Measurements from ENCODE around the gene CCPG1. TPM values are rescaled to one million over a fixed set of nuclear protein-coding genes. Genes with fewer than 3 reads are reported as not detected.
"Not testable (repeated sequence)": the region's sequence is repeated elsewhere in the genome, so short reads cannot be mapped to it uniquely, and the experiment has no call there.

The CCPG1 gene
- total and polyA plus RNA-seq, 7 experiments from 2014 or later: 17.9 to 40.9 (median 28.4) TPM

- peaks cover 14 to 20% of the 10 kb centered on the region in 2 donors for H3K4me1 ChIP-seq (ENCODE audit: control insufficient read depth in 2 of 2, insufficient read depth in 2 of 2, low read length in 2 of 2)
- no peaks in the 10 kb centered on the region for H3K9me3 ChIP-seq (ENCODE audit: control insufficient read depth in 2 of 3, low read length in 3 of 3)
- ChIA-PET POLR2A (interaction anchor here (0.9 to 2.0 kb wide), 6 partner anchors 11 to 211 kb away, joined by 3 to 18 read pairs (median 4); partner anchors contain the start of genes PIGB, PIGBOS1 and RSL24D1), CTCF (interaction anchor here (0.5 to 4.3 kb wide), 3 partner anchors 27 to 89 kb away, joined by 3 to 18 read pairs (median 5); no protein-coding TSS in a partner anchor)
- intact Hi-C loops (cut with micrococcal nuclease): loop anchor here (1.0 to 5.0 kb wide), 12 partner anchors 28 to 839 kb away; partner anchors contain the start of genes PIGB (in 2 of the 2), PIGBOS1 (in 2 of the 2), RAB27A (in 1 of the 2) and RFX7 (in 1 of the 2)
- Mint-ChIP-seq H3K4me3 (peak overlapping the region; percentile 88 to 97 (median 94)), H3K27ac (peak overlapping the region; percentile 82 to 97 (median 89)), H3K27me3 (peaks cover 0 to 2% (median 0%) of the 10 kb centered on the region in 5 donors), H3K36me3 (no peaks in the 10 kb centered on the region), H3K9me3 (no peaks in the 10 kb centered on the region), H3K4me1 (peaks cover 24 to 58% (median 43%) of the 10 kb centered on the region in 7 donors)
- H3K36me3 ChIP-seq (ENCODE audit: control insufficient read depth in 2 of 3, insufficient read depth in 3 of 3, low read length in 3 of 3): peaks cover 0 to 4% (median 0%) of the 10 kb centered on the region in 3 experiments
- ATAC-seq (no peak), DNase-seq (peak in 1 of 9 donors; percentile 6)
- no peaks in the 10 kb centered on the region for H3K27me3 ChIP-seq (ENCODE audit: control insufficient read depth in 2 of 2, insufficient read depth in 2 of 2, low read length in 2 of 2)
- H3K27ac ChIP-seq (ENCODE audit: low read depth, low read length): peak overlapping the region; percentile 86
- H3K4me3 ChIP-seq (ENCODE audit: low read length): peak overlapping the region; percentile 70
These were observed 604 bp downstream of the CCPG1 start for GRCh38 chr15:55407498-55408011.

- ChIA-PET POLR2A (no interaction called here), CTCF (no interaction called here)
- Histone ChIP-seq H3K27ac (ENCODE audit: low read depth, low read length) (no peak overlapping the region), H3K4me3 (ENCODE audit: low read length) (no peak overlapping the region), H3K36me3 (ENCODE audit: control insufficient read depth in 2 of 3, insufficient read depth in 3 of 3, low read length in 3 of 3) (peaks cover 0 to 4% (median 0%) of the 10 kb centered on the region in 3 experiments), H3K27me3 (ENCODE audit: control insufficient read depth in 2 of 2, insufficient read depth in 2 of 2, low read length in 2 of 2) (no peaks in the 10 kb centered on the region), H3K9me3 (ENCODE audit: control insufficient read depth in 2 of 3, low read length in 3 of 3) (no peaks in the 10 kb centered on the region), H3K4me1 (ENCODE audit: control insufficient read depth in 2 of 2, insufficient read depth in 2 of 2, low read length in 2 of 2) (peaks cover 8 to 14% of the 10 kb centered on the region in 2 donors)
- peak overlapping the region in 3 of 10 donors; percentile 2 to 47 (median 29) for H3K4me3 Mint-ChIP-seq
- no peak for ATAC-seq
- H3K27ac Mint-ChIP-seq: peak overlapping the region in 2 of 9 donors; percentile 0 to 5
- H3K9me3 Mint-ChIP-seq: no peaks in the 10 kb centered on the region
- intact Hi-C loops (cut with micrococcal nuclease): loop anchor here in 1 of 2 donors (2.0 kb wide), 1 partner anchor 15 kb away; no protein-coding TSS in a partner anchor
- H3K27me3 Mint-ChIP-seq: peaks cover 0 to under 1% (median 0%) of the 10 kb centered on the region in 5 donors
- peaks cover 4 to 14% (median 12%) of the 10 kb centered on the region in 5 donors for H3K36me3 Mint-ChIP-seq
- no peak for DNase-seq
- peaks cover 44 to 73% (median 50%) of the 10 kb centered on the region in 7 donors for H3K4me1 Mint-ChIP-seq
These were observed 4.6 kb downstream of the CCPG1 start for GRCh38 chr15:55403531-55403930.

- no peaks in the 10 kb centered on the region for H3K27me3 Mint-ChIP-seq
- Histone ChIP-seq H3K36me3 (ENCODE audit: control insufficient read depth in 2 of 3, insufficient read depth in 3 of 3, low read length in 3 of 3) (peaks cover 0 to under 1% (median 0%) of the 10 kb centered on the region in 3 experiments), H3K27me3 (ENCODE audit: control insufficient read depth in 2 of 2, insufficient read depth in 2 of 2, low read length in 2 of 2) (no peaks in the 10 kb centered on the region), H3K4me3 (ENCODE audit: low read length) (no peak overlapping the region), H3K27ac (ENCODE audit: low read depth, low read length) (no peak overlapping the region), H3K4me1 (ENCODE audit: control insufficient read depth in 2 of 2, insufficient read depth in 2 of 2, low read length in 2 of 2) (peaks cover 8 to 14% of the 10 kb centered on the region in 2 donors), H3K9me3 (ENCODE audit: control insufficient read depth in 2 of 3, low read length in 3 of 3) (no peaks in the 10 kb centered on the region)
- peaks cover 4 to 22% (median 20%) of the 10 kb centered on the region in 5 donors for H3K36me3 Mint-ChIP-seq
- peaks cover 42 to 75% (median 50%) of the 10 kb centered on the region in 7 donors for H3K4me1 Mint-ChIP-seq
- POLR2A ChIA-PET: no interaction called here
- intact Hi-C loops (cut with micrococcal nuclease): loop anchor here in 1 of 2 donors (2.0 kb wide), 1 partner anchor 14 kb away; no protein-coding TSS in a partner anchor
- CTCF ChIA-PET: no interaction called here
- H3K4me3 Mint-ChIP-seq: peak overlapping the region in 2 of 10 donors; percentile 10 to 28
- no peak for DNase-seq
- H3K27ac Mint-ChIP-seq: peak overlapping the region in 1 of 9 donors; percentile 16
- ATAC-seq: no peak
- peaks cover 0 to 2% (median 0%) of the 10 kb centered on the region in 11 donors for H3K9me3 Mint-ChIP-seq
These were observed 5.5 kb downstream of the CCPG1 start for GRCh38 chr15:55402707-55403106.

DNA sequence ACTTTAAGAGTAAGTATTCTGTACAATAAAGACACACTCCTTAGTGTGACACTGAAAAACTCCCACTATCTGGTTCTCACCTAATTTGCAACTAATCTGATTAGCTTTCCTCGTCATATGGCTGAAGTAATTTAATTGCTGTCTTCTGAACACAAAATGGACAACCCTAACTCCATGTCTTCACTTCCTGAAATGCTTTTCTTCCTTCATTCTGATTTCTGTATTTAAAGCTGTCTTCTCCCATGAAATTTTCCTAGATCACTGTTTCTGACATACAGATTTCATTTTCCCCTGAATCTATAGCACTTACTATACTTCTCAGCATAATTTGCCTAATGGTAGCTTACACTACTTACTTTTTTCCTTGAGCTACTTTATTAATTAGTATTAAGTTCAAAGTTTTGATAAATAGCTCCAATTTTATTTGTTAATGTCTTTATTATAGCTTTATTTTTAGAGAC, 6.3 kb downstream of the CCPG1 start:
- CTCF ChIA-PET: no interaction called here
- H3K27ac Mint-ChIP-seq: no peak overlapping the region
- POLR2A ChIA-PET: no interaction called here

DNA sequence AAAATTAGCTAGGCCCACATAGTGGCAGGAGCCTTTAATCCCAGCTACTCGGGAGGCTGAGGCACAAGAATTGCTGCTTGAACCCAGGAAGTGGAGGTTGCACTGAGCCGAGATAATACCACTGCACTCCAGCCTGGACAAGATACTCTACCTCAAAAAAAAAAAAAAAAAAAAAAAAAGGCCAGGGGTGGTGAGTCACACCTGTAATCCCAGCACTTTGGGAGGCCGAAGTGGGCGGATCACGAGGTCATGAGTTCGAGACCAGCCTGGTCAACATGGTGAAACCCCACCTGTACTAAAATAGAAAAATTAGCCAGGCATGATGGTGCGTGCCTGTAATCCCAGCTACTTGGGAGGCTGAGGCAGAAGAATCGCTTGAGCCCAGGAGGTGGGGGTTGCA, 8.1 kb downstream of the CCPG1 start:
- H3K9me3 Mint-ChIP-seq; H3K4me3 ChIP-seq (ENCODE audit: low read length); H3K27ac Mint-ChIP-seq; H3K27me3 Mint-ChIP-seq; H3K27ac ChIP-seq (ENCODE audit: low read depth, low read length); H3K4me1 ChIP-seq (ENCODE audit: control insufficient read depth in 2 of 2, insufficient read depth in 2 of 2, low read length in 2 of 2); H3K4me3 Mint-ChIP-seq; ATAC-seq; intact Hi-C loops (cut with micrococcal nuclease); CTCF ChIA-PET; DNase-seq; H3K36me3 ChIP-seq (ENCODE audit: control insufficient read depth in 2 of 3, insufficient read depth in 3 of 3, low read length in 3 of 3); H3K9me3 ChIP-seq (ENCODE audit: control insufficient read depth in 2 of 3, low read length in 3 of 3); H3K27me3 ChIP-seq (ENCODE audit: control insufficient read depth in 2 of 2, insufficient read depth in 2 of 2, low read length in 2 of 2): not testable (repeated sequence)
- Mint-ChIP-seq H3K4me1 (peaks cover 27 to 67% (median 58%) of the 10 kb centered on the region in 7 donors), H3K36me3 (peaks cover 14 to 43% (median 42%) of the 10 kb centered on the region in 5 donors)
- POLR2A ChIA-PET: interaction anchor here (0.6 kb wide), 1 partner anchor 151 kb away, joined by 3 read pairs; no protein-coding TSS in a partner anchor

More for the DNA sequence above, 6.3 kb downstream of the CCPG1 start:
- Histone ChIP-seq H3K27me3 (ENCODE audit: control insufficient read depth in 2 of 2, insufficient read depth in 2 of 2, low read length in 2 of 2) (no peaks in the 10 kb centered on the region), H3K27ac (ENCODE audit: low read depth, low read length) (no peak overlapping the region), H3K4me1 (ENCODE audit: control insufficient read depth in 2 of 2, insufficient read depth in 2 of 2, low read length in 2 of 2) (peaks cover 8 to 14% of the 10 kb centered on the region in 2 donors), H3K4me3 (ENCODE audit: low read length) (no peak overlapping the region), H3K9me3 (ENCODE audit: control insufficient read depth in 2 of 3, low read length in 3 of 3) (no peaks in the 10 kb centered on the region), H3K36me3 (ENCODE audit: control insufficient read depth in 2 of 3, insufficient read depth in 3 of 3, low read length in 3 of 3) (no peaks in the 10 kb centered on the region)
- DNase-seq (no peak), ATAC-seq (no peak)
- H3K4me1 Mint-ChIP-seq: peaks cover 36 to 67% (median 46%) of the 10 kb centered on the region in 7 donors
- H3K27me3 Mint-ChIP-seq: no peaks in the 10 kb centered on the region
- no peak overlapping the region for H3K4me3 Mint-ChIP-seq
- intact Hi-C loops (cut with micrococcal nuclease): loop anchor here in 1 of 2 donors (2.0 kb wide), 1 partner anchor 13 kb away; no protein-coding TSS in a partner anchor
- peaks cover 0 to 3% (median 0%) of the 10 kb centered on the region in 11 donors for H3K9me3 Mint-ChIP-seq
- H3K36me3 Mint-ChIP-seq: peaks cover 8 to 29% (median 27%) of the 10 kb centered on the region in 5 donors

GRCh38 chr15:55398243-55398642, 9.9 kb downstream of the CCPG1 start:
- H3K9me3 Mint-ChIP-seq: peaks cover 0 to 10% (median 3%) of the 10 kb centered on the region in 11 donors
- CTCF ChIA-PET: no interaction called here
- H3K4me1 ChIP-seq (ENCODE audit: control insufficient read depth in 2 of 2, insufficient read depth in 2 of 2, low read length in 2 of 2): peaks cover 0 to 2% of the 10 kb centered on the region in 2 donors
- H3K36me3 Mint-ChIP-seq: peaks cover 17 to 56% (median 48%) of the 10 kb centered on the region in 5 donors
- POLR2A ChIA-PET: no interaction called here
- H3K4me3 Mint-ChIP-seq: no peak overlapping the region
- H3K9me3 ChIP-seq (ENCODE audit: control insufficient read depth in 2 of 3, low read length in 3 of 3): no peaks in the 10 kb centered on the region
- no peaks in the 10 kb centered on the region for H3K27me3 ChIP-seq (ENCODE audit: control insufficient read depth in 2 of 2, insufficient read depth in 2 of 2, low read length in 2 of 2)
- H3K36me3 ChIP-seq (ENCODE audit: control insufficient read depth in 2 of 3, insufficient read depth in 3 of 3, low read length in 3 of 3): no peaks in the 10 kb centered on the region
- ATAC-seq (no peak), DNase-seq (no peak)
- intact Hi-C loops (cut with micrococcal nuclease): no loop called here
- peaks cover 11 to 59% (median 51%) of the 10 kb centered on the region in 7 donors for H3K4me1 Mint-ChIP-seq
- no peak overlapping the region for H3K27ac ChIP-seq (ENCODE audit: low read depth, low read length)
- H3K27ac Mint-ChIP-seq: peak overlapping the region in 1 of 9 donors; percentile 38
- no peaks in the 10 kb centered on the region for H3K27me3 Mint-ChIP-seq
- no peak overlapping the region for H3K4me3 ChIP-seq (ENCODE audit: low read length)

Measured in naive thymus-derived CD4-positive, alpha-beta T cell (primary cell).